GM19467 (cell line): ENCODE measurements around the gene SENP5.
"Not testable (repeated sequence)": the region's sequence is repeated elsewhere in the genome, so short reads cannot be mapped to it uniquely, and the experiment has no call there.

Experiments
- ATAC-seq: cut with Tn5 transposase; IDR thresholded peaks from one replicate; pipeline ENCODE4 v1.9.1; 2021; ENCODE audit warnings: mild to moderate bottlenecking, moderate library complexity; ENCODE audit not compliant: unreplicated experiment

The SENP5 gene

GRCh38 chr3:196941729-196942225, 74.1 kb downstream of the SENP5 start:
- peak; percentile 22 for ATAC-seq

- ATAC-seq = peak; percentile 90
Measured at GRCh38 chr3:196942226-196942914, 74.7 kb downstream of the SENP5 start, which contains the start of gene NCBP2. TSS of gene NCBP2 (minus strand) at chr3:196942528. CDS start at chr3:196942503, 25 bp downstream.

GRCh38 chr3:196942915-196943277, 75.2 kb downstream of the SENP5 start:
- ATAC-seq = peak; percentile 5

- ATAC-seq = not testable (repeated sequence)
Measured at GRCh38 chr3:196944037-196944790, 76.5 kb downstream of the SENP5 start.

GRCh38 chr3:196947136-196947859, 79.6 kb downstream of the SENP5 start:
- ATAC-seq = no peak

GRCh38 chr3:196947860-196948441, 80.2 kb downstream of the SENP5 start:
- no peak for ATAC-seq

- no peak for ATAC-seq
Measured at GRCh38 chr3:196948442-196949284, 80.9 kb downstream of the SENP5 start.

GRCh38 chr3:196949285-196949619, 81.5 kb downstream of the SENP5 start:
- no peak for ATAC-seq

- no peak for ATAC-seq
Measured at GRCh38 chr3:196949750-196950149, 82.0 kb downstream of the SENP5 start.

GRCh38 chr3:196951371-196951770, 83.7 kb downstream of the SENP5 start:
- no peak for ATAC-seq

GRCh38 chr3:196954832-196955231, 87.1 kb downstream of the SENP5 start:
- no peak for ATAC-seq

GRCh38 chr3:196962108-196962929, 94.6 kb downstream of the SENP5 start:
- ATAC-seq = no peak

- no peak for ATAC-seq
Measured at GRCh38 chr3:196962930-196963630, 95.4 kb downstream of the SENP5 start.

- no peak for ATAC-seq
Measured at GRCh38 chr3:196963631-196963953, 95.9 kb downstream of the SENP5 start.

GRCh38 chr3:196965112-196965803, 97.5 kb downstream of the SENP5 start:
- no peak for ATAC-seq

GRCh38 chr3:196965804-196966173, 98.1 kb downstream of the SENP5 start:
- no peak for ATAC-seq

GRCh38 chr3:196966526-196967401, 99.0 kb downstream of the SENP5 start:
- no peak for ATAC-seq
